Neural crest cell (in vitro differentiated cells): Measurements from ENCODE around the gene HCRTR2. TPM values are rescaled to one million over a fixed set of nuclear protein-coding genes. Genes with fewer than 3 reads are reported as not detected.
A peak's percentile ranks its signal among the peaks of the same experiment; 100 is the strongest.

Experiments
- DNase-seq: peaks from one replicate; pipeline ENCODE4 v3.0.0; 2021; ENCODE audit warnings: low read depth, mixed read lengths, low spot score
- H3K27ac Mint-ChIP-seq: one replicate; pipeline ENCODE4 v1.8.0; 2021; ENCODE audit warnings: mild to moderate bottlenecking, mixed read lengths; ENCODE audit not compliant: unreplicated experiment
- H3K27me3 Mint-ChIP-seq: 2 replicates; pipeline ENCODE4 v1.8.0; 2021; ENCODE audit warnings: low read depth, mild to moderate bottlenecking, mixed read lengths
- H3K36me3 Mint-ChIP-seq: 2 replicates; pipeline ENCODE4 v1.8.0; 2021; ENCODE audit warnings: low read depth, mild to moderate bottlenecking, mixed read lengths
- H3K4me1 Mint-ChIP-seq: 2 replicates; pipeline ENCODE4 v1.8.0; 2021; ENCODE audit warnings: mixed read lengths
- H3K4me3 Mint-ChIP-seq: one replicate; pipeline ENCODE4 v1.8.0; 2021; ENCODE audit warnings: mild to moderate bottlenecking, mixed read lengths
- H3K9me3 Mint-ChIP-seq: 2 replicates; pipeline ENCODE4 v1.8.0; 2021; ENCODE audit warnings: mixed read lengths
- total RNA-seq: library from RNA; stranded (reverse); gene quantifications from 2 replicates; pipeline ENCODE4 v1.2.1, GENCODE V29; 2021
- TF ChIP-seq, protein P1 (sequence below): fragments of 200-600 bp; sonication (generic); conservative IDR thresholded peaks from 2 replicates; pipeline ENCODE4 v1.5.0; 2021; ENCODE audit warnings: antibody characterized with exemption, mild to moderate bottlenecking

HCRTR2 gene
- total RNA-seq, 1 donor from 2014 or later = not detected

GRCh38 chr6:55255113-55255512 lies 80.8 kb downstream of the HCRTR2 start:
- no peaks in the 10 kb centered on the region for H3K9me3 Mint-ChIP-seq
- TF ChIP-seq, protein P1, sequence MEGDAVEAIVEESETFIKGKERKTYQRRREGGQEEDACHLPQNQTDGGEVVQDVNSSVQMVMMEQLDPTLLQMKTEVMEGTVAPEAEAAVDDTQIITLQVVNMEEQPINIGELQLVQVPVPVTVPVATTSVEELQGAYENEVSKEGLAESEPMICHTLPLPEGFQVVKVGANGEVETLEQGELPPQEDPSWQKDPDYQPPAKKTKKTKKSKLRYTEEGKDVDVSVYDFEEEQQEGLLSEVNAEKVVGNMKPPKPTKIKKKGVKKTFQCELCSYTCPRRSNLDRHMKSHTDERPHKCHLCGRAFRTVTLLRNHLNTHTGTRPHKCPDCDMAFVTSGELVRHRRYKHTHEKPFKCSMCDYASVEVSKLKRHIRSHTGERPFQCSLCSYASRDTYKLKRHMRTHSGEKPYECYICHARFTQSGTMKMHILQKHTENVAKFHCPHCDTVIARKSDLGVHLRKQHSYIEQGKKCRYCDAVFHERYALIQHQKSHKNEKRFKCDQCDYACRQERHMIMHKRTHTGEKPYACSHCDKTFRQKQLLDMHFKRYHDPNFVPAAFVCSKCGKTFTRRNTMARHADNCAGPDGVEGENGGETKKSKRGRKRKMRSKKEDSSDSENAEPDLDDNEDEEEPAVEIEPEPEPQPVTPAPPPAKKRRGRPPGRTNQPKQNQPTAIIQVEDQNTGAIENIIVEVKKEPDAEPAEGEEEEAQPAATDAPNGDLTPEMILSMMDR = no peak
- no peaks in the 10 kb centered on the region for H3K4me1 Mint-ChIP-seq
- H3K27ac Mint-ChIP-seq = no peak overlapping the region
- H3K36me3 Mint-ChIP-seq = no peaks in the 10 kb centered on the region
- no peak for DNase-seq
- H3K4me3 Mint-ChIP-seq = no peak overlapping the region
- H3K27me3 Mint-ChIP-seq = no peaks in the 10 kb centered on the region

DNA sequence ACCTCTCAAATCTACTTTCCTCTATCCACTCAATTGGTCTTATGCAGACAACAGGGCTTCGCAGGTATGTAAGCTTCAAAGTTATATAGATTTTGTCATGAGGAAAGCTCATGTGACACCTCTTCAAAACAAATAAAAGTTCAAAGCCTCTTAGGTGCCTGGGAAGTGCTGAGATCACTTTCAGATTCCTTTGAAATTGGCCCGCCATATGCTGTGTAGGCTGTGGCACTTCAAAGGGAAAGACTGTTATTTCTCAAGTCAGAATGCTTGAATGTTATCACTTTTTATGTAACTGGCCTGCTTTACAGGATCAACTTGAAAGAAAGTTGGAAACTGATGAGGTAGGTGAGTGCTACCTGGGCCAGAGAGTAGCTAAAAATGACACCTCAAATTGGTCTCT lies 85.9 kb downstream of the HCRTR2 start:
- Mint-ChIP-seq H3K4me3 (no peak overlapping the region), H3K27me3 (no peaks in the 10 kb centered on the region), H3K4me1 (no peaks in the 10 kb centered on the region), H3K27ac (no peak overlapping the region), H3K36me3 (no peaks in the 10 kb centered on the region), H3K9me3 (peaks cover 3% of the 10 kb centered on the region)
- TF ChIP-seq, protein P1 = no peak
- DNase-seq = no peak

DNA sequence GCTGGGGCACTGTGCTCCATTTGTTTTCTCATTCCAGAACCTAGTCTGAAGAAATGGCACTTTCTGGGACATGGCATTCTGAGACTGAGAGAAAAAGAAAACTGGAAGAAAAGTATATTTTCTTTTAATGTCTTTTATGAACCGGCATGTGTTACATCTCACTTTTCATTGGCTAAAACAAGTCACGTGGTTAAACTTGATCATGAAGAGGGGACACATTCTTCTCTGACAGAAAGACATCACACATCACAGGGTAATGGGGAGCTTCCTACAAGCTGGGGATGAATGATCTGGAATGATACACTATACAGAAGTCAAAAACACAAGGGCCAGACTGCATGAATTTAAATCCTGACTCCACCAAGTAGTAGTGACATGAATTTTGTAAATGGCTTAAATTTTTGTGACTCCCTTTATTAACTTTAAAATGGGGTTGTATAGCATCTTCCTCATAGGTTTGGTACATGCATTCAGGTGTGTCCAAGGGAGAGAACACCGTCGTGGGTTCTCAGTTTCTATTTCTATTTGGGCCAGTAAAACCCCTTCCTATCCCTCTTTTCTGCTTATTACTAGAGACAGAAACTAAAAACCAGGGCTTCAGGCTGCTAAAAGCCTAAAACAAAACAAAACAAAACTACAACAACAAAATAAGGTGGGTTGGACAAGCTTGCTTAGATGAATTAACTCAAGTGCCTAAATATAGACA lies 91.2 kb downstream of the HCRTR2 start:
- no peak for DNase-seq
- no peak overlapping the region for H3K4me3 Mint-ChIP-seq
- no peaks in the 10 kb centered on the region for H3K4me1 Mint-ChIP-seq
- H3K27ac Mint-ChIP-seq = no peak overlapping the region
- H3K36me3 Mint-ChIP-seq = no peaks in the 10 kb centered on the region
- peaks cover 3% of the 10 kb centered on the region for H3K9me3 Mint-ChIP-seq
- TF ChIP-seq, protein P1 = no peak
- no peaks in the 10 kb centered on the region for H3K27me3 Mint-ChIP-seq

DNA sequence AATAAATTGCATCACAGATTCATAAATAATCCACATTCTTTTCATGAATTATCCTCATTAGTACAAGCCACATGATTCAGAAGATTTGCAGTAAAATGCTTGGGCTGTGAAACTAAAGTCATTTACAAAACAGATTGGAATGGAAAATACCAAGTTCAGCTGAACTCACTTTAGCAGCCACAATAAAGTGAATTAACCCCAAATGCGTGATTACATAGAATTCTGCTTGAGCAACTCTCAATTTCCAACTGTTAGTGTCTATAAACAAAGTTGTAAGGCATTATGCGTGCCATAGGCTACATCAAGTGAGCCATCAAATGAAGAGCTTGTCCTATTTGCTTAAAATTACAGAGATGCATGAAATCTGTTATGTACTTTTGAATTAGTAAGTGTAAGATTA lies 92.6 kb downstream of the HCRTR2 start:
- Mint-ChIP-seq H3K9me3 (peaks cover 1% of the 10 kb centered on the region), H3K36me3 (no peaks in the 10 kb centered on the region), H3K4me3 (no peak overlapping the region), H3K27me3 (no peaks in the 10 kb centered on the region), H3K4me1 (no peaks in the 10 kb centered on the region), H3K27ac (no peak overlapping the region)
- no peak for DNase-seq
- TF ChIP-seq, protein P1 = no peak

- DNase-seq = no peak
- Mint-ChIP-seq H3K4me1 (peaks cover 7% of the 10 kb centered on the region), H3K4me3 (peak overlapping the region; percentile 57), H3K9me3 (no peaks in the 10 kb centered on the region), H3K27me3 (no peaks in the 10 kb centered on the region), H3K36me3 (no peaks in the 10 kb centered on the region), H3K27ac (peak overlapping the region; percentile 36)
- TF ChIP-seq, protein P1 = peak; percentile 83
Observed at GRCh38 chr6:55276745-55277530, 102.6 kb downstream of the HCRTR2 start.
